HK-2 (cell line): ENCODE results near the gene BNC2.
A peak's percentile ranks its signal among the peaks of the same experiment; 100 is the strongest.

Source experiments
- DNase-seq: peaks from one replicate; pipeline ENCODE4 v3.0.0-alpha.2; 2018; ENCODE audit not compliant: unreplicated experiment

The BNC2 gene

GRCh38 chr9:16369427-16369826, 501.0 kb downstream of the BNC2 start:
- no peak for DNase-seq

GRCh38 chr9:16368237-16369087, 502.0 kb downstream of the BNC2 start:
- DNase-seq, result peak; percentile 6

- DNase-seq, result no peak
These were observed 502.8 kb downstream of the BNC2 start for GRCh38 chr9:16367605-16368231.

GRCh38 chr9:16364347-16364746, 506.1 kb downstream of the BNC2 start:
- no peak for DNase-seq

- no peak for DNase-seq
These were observed 506.6 kb downstream of the BNC2 start for GRCh38 chr9:16363916-16364315.

- DNase-seq, result no peak
These were observed 507.2 kb downstream of the BNC2 start for GRCh38 chr9:16363073-16363781.

- no peak for DNase-seq
These were observed 508.5 kb downstream of the BNC2 start for GRCh38 chr9:16361939-16362338.

GRCh38 chr9:16361118-16361517, 509.4 kb downstream of the BNC2 start:
- DNase-seq, result no peak

GRCh38 chr9:16360247-16360646, 510.2 kb downstream of the BNC2 start:
- no peak for DNase-seq
